H1 (cell line): Measurements from ENCODE around the gene TMEM129. TPM values are rescaled to one million over a fixed set of nuclear protein-coding genes. Genes with fewer than 3 reads are reported as not detected.

Experiments
- NANOG ChIP-seq: IDR thresholded peaks from 2 replicates; pipeline ENCODE4 v1.6.1; 2011; ENCODE audit warnings: low read length, low read depth, mild to moderate bottlenecking, inconsistent platforms; ENCODE audit not compliant: insufficient read depth, poor library complexity, severe bottlenecking
- RXRA ChIP-seq: IDR thresholded peaks from 2 replicates; pipeline ENCODE4 v1.6.1; 2011; ENCODE audit warnings: low read depth, mild to moderate bottlenecking, low read length, moderate library complexity; ENCODE audit not compliant: insufficient read depth
- polyA plus RNA-seq, 7 experiments: library from polyadenylated mRNA; depleted of rRNA in 3 of 7; stranded (reverse) in 5 of 7; unstranded in 2 of 7; fragments of >200 nt in 5 of 7; fragments of 200-250 nt in 2 of 7; gene quantifications; 1 replicate in 5 of 7; 2 replicates in 1 of 7; 4 replicates in 1 of 7; pipeline versions ENCODE4 v1.2.1 to v1.2.3, GENCODE V29; 2011 to 2013; ENCODE audit warnings: missing spikeins in 2 of 7, mixed read lengths in 2 of 7
- total RNA-seq: library from RNA; stranded (reverse); fragmentation: NEBNext Ultra II Directional; extraction: Animal tissue kit (Norgen Biotek cat#: 25700); gene quantifications from 2 replicates; pipeline ENCODE4 v1.2.1, GENCODE V29; 2021

Gene TMEM129
- total and polyA plus RNA-seq, 2 of the 8 experiments (the other 6 are each of a cell fraction or from before 2014, with no cell fraction given): 31.5 to 58.7 TPM

- TF ChIP-seq NANOG: no peak
- no peak for TF ChIP-seq RXRA
These were observed 28.2 kb upstream of the TMEM129 start (continued) for GRCh38 chr4:1749370-1749769.
